HFFc6 (cell line): ENCODE results near the gene TIMM50. TPM values are rescaled to one million over a fixed set of nuclear protein-coding genes. Genes with fewer than 3 reads are reported as not detected.

Experiments used
- DNase-seq: peaks from one replicate; pipeline ENCODE4 v3.0.0-alpha.2; 2018
- H3K27ac Mint-ChIP-seq: 2 replicates; pipeline ENCODE4 v1.8.0; 2020; ENCODE audit warnings: mild to moderate bottlenecking, mixed read lengths
- H3K27me3 Mint-ChIP-seq: 2 replicates; pipeline ENCODE4 v1.8.0; 2021; ENCODE audit warnings: mild to moderate bottlenecking, moderate library complexity, mixed read lengths; ENCODE audit not compliant: insufficient read depth
- H3K36me3 Mint-ChIP-seq: 2 replicates; pipeline ENCODE4 v1.8.0; 2021; ENCODE audit warnings: low read depth, mixed read lengths
- H3K4me1 Mint-ChIP-seq: 2 replicates; pipeline ENCODE4 v1.8.0; 2020; ENCODE audit warnings: low read depth, mixed read lengths
- H3K4me3 Mint-ChIP-seq: 2 replicates; pipeline ENCODE4 v1.8.0; 2020; ENCODE audit warnings: mild to moderate bottlenecking, moderate library complexity, mixed read lengths
- H3K9me3 Mint-ChIP-seq: 2 replicates; pipeline ENCODE4 v1.8.0; 2020; ENCODE audit warnings: mild to moderate bottlenecking, mixed read lengths
- CTCF ChIP-seq: fragments of 200-600 bp; sonication (generic); IDR thresholded peaks from 2 replicates; pipeline ENCODE4 v1.5.0; 2021; ENCODE audit warnings: antibody characterized with exemption, mild to moderate bottlenecking
- total RNA-seq, 6 experiments: library from RNA; stranded (reverse); fragmentation: NEBNext Ultra II Directional; extraction: Animal tissue kit (Norgen Biotek cat#: 25700); gene quantifications; 2 replicates in 1 of 6; 3 replicates in 5 of 6; pipeline ENCODE4 v1.2.3, GENCODE V29; 2021

The TIMM50 gene
- total RNA-seq, 6 experiments from 2014 or later, result 86.2 to 104 (median 92.5) TPM

GRCh38 chr19:39539518-39540332 lies 59.1 kb downstream of the TIMM50 start, which contains the start of gene EID2:
Gene EID2 (minus strand): TSS chr19:39540161. CDS start chr19:39540079, 82 bp downstream.
- Mint-ChIP-seq H3K27ac (peak within 1 kb of the TSS; percentile 97), H3K9me3 (no peaks in the 10 kb centered on the region), H3K4me1 (peaks cover 29% of the 10 kb centered on the region), H3K27me3 (peaks cover 3% of the 10 kb centered on the region), H3K4me3 (peak within 1 kb of the TSS; percentile 98), H3K36me3 (peaks cover 12% of the 10 kb centered on the region; the same call in 1 of the 2 replicates)
- peak; percentile 88 for TF ChIP-seq CTCF
- DNase-seq, result peak; percentile 91

- H3K27me3 Mint-ChIP-seq, result peaks cover 6% of the 10 kb centered on the region
- peak; percentile 62 for TF ChIP-seq CTCF
- H3K36me3 Mint-ChIP-seq, result peaks cover 12% of the 10 kb centered on the region; the same call in 1 of the 2 replicates
- peak overlapping the region; percentile 96 for H3K4me3 Mint-ChIP-seq
- peaks cover 29% of the 10 kb centered on the region for H3K4me1 Mint-ChIP-seq
- peak overlapping the region; percentile 97 for H3K27ac Mint-ChIP-seq
- no peak for DNase-seq
- H3K9me3 Mint-ChIP-seq, result no peaks in the 10 kb centered on the region
Observed at GRCh38 chr19:39540333-39540673, 59.7 kb downstream of the TIMM50 start.

Other genes with a start within 250 kb of the TIMM50 start
- not detected for gene IFNL3, start 235.8 kb upstream of the TIMM50 start, total RNA-seq
- not detected for gene IFNL4, start 232.0 kb upstream of the TIMM50 start, total RNA-seq
- not detected for gene IFNL2, start 212.4 kb upstream of the TIMM50 start, total RNA-seq
- gene IFNL1, start 184.4 kb upstream of the TIMM50 start, total RNA-seq, result not detected
- under 1 TPM in 2 of 6 experiments, not detected in 4; 0.07 to 0.14 TPM for gene LRFN1, start 160.0 kb upstream of the TIMM50 start, total RNA-seq
- gene GMFG, start 144.8 kb upstream of the TIMM50 start, total RNA-seq, result 1 to 10 TPM in 1 of 6 experiments, under 1 TPM in 5; 0.37 to 1.1 (median 0.77) TPM
- 100 to 1,000 TPM; 107 to 133 (median 124) TPM for gene SAMD4B, start 138.4 kb upstream of the TIMM50 start, total RNA-seq
- 10 to 100 TPM; 46.8 to 70.0 (median 60.6) TPM for gene PAF1, start 89.7 kb upstream of the TIMM50 start, total RNA-seq
- gene MED29, start 89.5 kb upstream of the TIMM50 start, total RNA-seq, result 10 to 100 TPM; 38.2 to 48.5 (median 45.2) TPM
- 10 to 100 TPM; 30.9 to 81.6 (median 68.5) TPM for gene ZFP36, start 74.0 kb upstream of the TIMM50 start, total RNA-seq
- gene PLEKHG2, start 68.2 kb upstream of the TIMM50 start, total RNA-seq, result 10 to 100 TPM; 38.3 to 56.0 (median 45.7) TPM
- gene RPS16, start 44.9 kb upstream of the TIMM50 start, total RNA-seq, result 1,000 to 10,000 TPM; 1,647 to 2,008 (median 1,885) TPM
- 100 to 1,000 TPM; 102 to 129 (median 107) TPM for gene SUPT5H, start 35.3 kb upstream of the TIMM50 start, total RNA-seq
- under 1 TPM in 2 of 6 experiments, not detected in 4; 0.38 to 0.45 TPM for gene DLL3, start 18.1 kb downstream of the TIMM50 start, total RNA-seq
- gene SELENOV, start 34.3 kb downstream of the TIMM50 start, total RNA-seq, result not detected
- 1 to 10 TPM; 2.2 to 3.7 (median 3.3) TPM for gene EID2B, start 52.0 kb downstream of the TIMM50 start, total RNA-seq
- gene EID2, start 59.3 kb downstream of the TIMM50 start, total RNA-seq, result 10 to 100 TPM; 18.4 to 23.4 (median 19.0) TPM
- gene LGALS13, start 121.7 kb downstream of the TIMM50 start, total RNA-seq, result not detected
- gene LGALS16, start 175.1 kb downstream of the TIMM50 start, total RNA-seq, result not detected
- not detected for gene LGALS14, start 223.6 kb downstream of the TIMM50 start, total RNA-seq